Skin of body (tissue), 2 donors: Measurements from ENCODE around the gene PAGE5. TPM values are rescaled to one million over a fixed set of nuclear protein-coding genes. Genes with fewer than 3 reads are reported as not detected.

ENCODE experiments used
- DNase-seq: peaks from one replicate; lab custom pipeline; 2025; lab: John Stamatoyannopoulos, UW
- total RNA-seq: library from RNA; depleted of rRNA; stranded (reverse); fragments of >200 nt; gene quantifications from one replicate; pipeline ENCODE4 v1.2.3, GENCODE V29; 2014

The PAGE5 gene, protein sequence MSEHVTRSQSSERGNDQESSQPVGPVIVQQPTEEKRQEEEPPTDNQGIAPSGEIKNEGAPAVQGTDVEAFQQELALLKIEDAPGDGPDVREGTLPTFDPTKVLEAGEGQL
- total RNA-seq: not detected

DNA sequence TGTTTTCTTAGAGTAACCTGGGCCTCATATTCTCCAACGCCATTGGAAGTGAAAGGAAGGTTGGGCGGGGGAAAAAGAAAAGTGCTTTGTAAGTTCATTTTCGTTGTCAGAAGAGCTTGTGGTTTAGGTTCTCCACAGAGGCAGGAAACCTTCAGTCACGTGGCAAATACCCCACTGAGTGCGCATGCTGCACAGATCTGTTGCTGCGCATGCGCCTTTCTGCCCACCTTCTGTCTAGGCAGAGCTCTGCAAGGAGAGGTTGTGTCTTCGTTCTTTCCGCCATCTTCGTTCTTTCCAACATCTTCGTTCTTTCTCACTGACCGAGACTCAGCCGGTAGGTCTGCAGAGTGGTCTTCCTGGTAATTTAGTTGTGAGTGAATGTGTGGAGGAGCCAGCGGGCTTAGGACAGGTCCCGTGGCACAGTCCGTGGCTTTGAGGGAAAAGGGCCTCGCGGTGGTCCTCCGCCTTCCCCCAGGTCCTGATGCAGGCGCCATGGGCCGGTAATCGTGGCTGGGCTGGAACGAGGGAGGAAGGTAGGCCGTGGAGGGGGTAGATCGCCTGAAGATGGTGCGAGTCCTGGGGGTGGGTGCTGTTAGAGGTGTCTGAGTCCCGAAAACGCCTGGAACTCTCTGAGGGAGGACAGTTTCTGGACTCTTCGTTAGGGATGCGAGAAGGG is at the start of gene PAGE5:
TSS of gene PAGE5 (plus strand) at position 228 of the 676 bp plus-strand sequence. CDS start 1,037 bp downstream, outside the sequence.
- no peak for DNase-seq

DNA sequence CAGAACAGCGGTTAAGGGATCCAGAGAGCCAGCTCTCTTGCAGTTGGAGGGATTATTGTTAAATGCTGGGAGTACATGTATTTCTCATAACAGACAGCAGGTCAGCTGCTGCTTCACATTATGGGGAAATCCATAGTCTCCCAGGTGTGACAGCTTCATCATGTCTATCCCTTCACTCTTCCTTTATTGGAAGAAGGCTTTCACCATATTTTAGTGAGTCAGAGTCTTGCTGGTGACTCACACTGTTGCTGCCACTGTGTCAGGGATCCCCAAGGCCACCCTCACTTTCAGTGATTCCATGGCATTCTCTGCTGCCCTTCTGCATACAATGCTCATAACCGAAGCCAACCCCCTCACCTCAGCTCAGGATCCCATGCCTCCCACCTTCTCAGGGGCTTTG is 32.9 kb upstream of the PAGE5 start:
- DNase-seq: no peak

DNA sequence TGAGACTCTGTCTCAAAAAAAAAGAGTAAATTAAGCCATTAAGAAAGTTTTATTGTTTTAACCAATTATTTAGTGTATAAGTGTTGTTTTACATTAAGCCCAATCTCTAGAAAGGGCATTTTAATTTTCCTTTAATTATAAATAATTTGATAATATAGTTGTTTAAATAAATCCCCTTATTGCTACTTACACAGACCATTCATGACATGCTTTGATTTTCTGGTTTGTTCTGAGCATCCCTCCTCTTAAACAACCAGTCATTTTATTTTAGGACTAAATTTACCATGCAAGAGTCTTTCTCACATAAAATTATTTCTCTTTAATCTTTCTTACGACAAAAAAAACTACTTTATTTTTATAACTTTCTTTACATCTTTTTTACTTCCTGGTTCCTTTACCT is 23.5 kb upstream of the PAGE5 start:
- no peak for DNase-seq

DNA sequence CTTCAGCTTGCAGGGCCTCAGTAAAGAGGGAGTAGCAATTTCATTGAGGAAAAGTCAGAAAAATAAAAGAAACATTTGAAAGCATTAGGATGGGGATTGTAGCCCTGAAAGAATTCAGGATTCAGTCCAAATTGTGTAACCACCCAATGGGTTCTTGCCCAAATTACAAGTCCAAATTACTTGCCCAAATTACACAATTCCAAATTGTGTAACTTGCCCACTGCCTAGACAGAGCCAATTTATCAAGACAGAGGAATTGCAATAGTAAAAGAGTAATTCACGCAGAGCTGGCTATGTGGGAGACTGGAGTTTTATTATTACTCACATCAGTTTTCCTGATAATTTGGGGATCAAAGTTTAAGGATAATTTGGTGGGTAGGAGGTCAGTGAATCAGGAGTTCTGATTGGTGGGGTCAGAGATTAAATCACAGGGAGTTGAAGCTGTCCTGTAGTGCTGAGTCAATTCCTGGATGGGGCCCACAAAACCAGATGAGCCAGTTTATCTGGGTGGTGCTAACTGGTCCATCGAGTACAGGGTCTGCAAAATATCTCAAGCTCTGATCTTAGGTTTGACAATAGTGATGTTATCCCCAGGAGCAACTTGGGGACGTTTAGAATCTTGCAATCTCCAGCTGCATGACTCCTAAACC is 18.1 kb upstream of the PAGE5 start:
- no peak for DNase-seq

DNA sequence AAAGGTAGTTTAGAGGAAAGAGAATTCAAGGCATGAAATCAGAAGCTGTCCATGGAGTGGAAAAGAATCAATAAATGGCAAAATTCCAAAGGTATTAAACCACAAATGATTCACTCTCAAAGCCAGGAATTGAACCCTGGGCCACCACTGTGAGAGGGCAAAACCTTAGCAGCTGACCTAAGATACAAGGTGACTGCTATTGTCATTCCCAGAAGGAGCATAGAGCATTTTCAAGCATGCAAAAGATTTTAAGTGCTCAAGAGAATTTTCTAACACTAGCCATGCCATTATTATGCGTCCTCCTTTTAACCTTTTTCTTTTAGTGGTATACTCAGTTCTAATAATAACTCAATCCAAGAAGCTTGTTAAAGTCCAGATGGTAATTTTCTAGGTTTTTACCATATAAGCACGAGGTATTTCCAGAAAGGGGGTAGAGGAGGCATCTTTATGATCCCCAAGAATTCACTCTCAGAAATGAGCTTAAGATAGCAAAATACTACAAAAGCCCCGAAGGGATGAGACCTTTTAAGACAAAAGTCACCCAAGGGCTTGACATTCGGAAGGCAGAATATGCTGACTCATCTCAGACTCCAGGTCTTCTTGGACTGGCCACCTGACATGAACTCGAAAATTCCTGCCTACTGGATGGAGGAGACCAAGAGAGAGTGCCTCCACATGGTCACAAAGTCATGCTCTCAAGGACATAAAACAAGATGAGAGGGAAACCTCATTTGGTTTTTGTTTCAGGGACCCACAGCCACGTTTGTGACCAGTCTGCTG is 13.8 kb upstream of the PAGE5 start:
- DNase-seq: no peak

DNA sequence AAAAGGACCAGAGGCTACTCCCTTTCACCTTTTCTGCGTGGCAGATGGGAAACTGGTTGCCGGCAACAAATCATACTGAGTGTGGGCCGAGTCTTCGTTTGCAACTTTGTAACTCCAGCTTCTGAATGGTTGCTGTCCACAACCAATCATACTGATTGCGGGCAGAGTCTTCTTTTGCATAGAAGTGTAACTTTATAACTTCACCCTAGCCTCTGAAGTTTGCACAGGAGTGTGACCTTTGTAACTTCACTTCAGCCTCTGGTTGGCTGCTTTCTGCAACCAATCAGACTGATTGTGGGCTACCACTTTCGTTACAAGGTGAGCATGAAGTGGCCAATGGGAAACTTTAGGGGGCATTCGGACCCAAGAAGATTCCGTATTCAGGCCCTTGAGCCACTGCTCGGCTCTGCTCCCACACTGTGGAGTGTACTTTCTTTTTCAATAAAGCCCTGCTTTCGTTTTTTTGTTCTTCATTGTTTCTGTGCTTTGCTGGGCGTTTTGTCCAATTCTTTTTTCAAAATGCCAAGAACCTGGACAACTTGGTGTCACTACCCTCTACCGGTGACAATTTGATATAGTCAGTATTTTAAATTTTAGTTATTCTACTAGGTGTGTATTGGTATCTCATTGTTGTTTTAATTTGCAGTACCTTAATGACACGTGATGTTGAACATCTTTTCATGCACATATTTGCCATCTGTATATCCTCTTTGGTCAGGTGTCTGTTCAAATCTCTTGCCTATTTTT is 9.0 kb upstream of the PAGE5 start:
- DNase-seq: no peak

DNA sequence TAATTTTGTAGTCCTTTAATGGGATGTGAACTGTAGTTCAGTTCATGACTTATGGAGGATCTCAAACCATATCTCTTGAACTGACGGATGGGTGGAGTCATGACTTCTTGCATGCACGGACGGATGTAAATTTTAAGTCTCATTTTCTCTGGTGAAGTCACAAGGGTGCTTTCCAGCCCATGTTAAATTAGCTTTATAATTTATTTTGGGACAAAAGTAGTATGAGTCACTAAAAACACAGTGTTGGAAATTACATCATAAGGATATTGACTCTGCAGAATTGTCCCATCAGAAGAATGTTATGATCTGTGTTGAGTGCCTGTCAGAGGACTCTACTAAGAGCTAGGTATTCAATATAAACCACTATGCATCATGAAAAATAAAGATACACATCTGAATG is 6.8 kb upstream of the PAGE5 start:
- no peak for DNase-seq

DNA sequence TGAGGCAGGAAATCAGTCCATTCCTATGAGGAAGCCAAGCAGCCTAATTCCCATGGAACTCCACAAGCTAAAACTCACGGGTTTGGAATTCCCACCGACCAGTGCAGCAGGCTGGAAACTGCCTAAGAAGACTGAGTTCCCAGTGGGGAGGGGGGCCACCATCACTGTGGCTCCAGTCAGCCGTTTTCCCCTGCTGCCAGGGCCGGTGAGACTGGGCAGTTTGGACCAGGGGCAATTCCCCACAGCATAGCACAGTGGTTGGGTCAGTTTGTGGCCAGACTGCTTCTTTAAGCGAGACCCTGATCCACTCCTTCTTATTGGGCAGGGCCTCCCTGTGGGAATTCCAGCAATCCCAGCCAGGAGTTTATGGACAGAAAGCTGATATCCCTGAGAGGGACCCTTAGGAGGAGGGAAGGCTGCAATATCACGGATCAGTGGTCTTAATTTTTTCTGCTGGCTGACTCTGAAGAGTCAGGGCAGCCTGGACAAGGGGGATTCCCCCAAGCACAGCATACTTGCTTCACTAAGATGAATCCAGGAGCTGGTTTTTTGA is 20.7 kb downstream of the PAGE5 start:
- DNase-seq: no peak

DNA sequence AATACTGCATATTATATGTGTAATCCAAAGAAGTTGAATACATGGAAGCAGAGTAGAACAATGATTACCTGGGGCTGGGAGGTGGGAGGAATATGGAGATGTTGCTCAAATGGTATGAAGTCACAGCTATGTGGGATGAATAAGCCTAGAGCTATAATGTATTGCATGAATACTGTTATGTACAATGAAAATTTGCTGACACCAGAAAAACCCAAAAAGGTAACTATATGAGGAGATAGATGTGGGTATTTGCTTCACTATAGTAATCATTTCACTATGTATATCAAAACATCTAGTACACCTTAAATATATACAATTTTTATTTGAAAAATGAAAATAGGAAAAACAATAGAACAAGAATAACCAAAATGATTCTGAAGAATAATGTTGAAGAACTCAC is 33.4 kb downstream of the PAGE5 start:
- DNase-seq: no peak

DNA sequence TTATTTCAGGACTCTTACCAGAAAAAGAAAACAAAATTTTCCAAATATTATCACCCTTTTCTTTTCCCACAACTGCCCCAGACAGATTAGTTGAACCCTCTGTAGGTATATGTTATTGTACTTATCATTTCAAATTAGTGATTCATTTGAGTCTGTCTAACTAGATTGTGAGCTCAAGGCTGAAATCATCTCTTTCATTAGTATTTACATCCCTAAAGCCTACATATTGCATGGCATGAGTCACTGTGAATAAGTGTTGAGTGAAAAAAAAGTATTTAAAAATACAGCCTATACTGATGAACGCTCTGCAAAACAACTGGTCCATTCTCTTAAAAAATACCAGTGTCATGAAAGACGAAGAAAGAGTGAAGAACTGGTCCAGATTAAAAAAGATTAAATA is 40.7 kb downstream of the PAGE5 start:
- no peak for DNase-seq

DNA sequence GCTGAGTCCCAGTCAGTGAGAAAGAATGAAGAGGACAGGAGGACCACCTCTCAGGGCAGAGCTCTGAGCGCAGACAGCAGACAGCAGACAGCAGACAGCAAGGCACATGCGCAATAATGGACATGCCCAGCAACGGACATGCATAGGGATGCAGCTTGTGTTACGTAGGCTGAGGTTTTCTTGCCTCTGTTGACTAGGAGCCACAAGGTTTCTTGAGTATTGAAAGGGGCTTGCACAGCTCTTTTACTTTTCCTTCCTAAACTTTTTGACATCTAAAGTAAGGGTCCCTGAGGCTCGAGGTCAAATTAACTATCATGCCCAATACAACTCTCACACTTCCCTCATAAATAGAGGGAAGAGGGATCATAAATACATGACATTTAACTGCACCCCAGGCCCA is 44.7 kb downstream of the PAGE5 start, which contains the start of gene PAGE3:
TSS of gene PAGE3 (minus strand) at position 101 of the 400 bp plus-strand sequence. CDS start 1,013 bp downstream, outside the sequence.
- DNase-seq: no peak

Other genes starting within 250 kb of the PAGE5 start
- gene PFKFB1, start 226.2 kb upstream of the PAGE5 start, total RNA-seq: 3.3 TPM
- gene APEX2, start 220.0 kb upstream of the PAGE5 start, total RNA-seq: 5.3 TPM
- gene ALAS2, start 189.4 kb upstream of the PAGE5 start, total RNA-seq: 164 TPM
- 0.49 TPM for gene PAGE2B, start 145.3 kb upstream of the PAGE5 start, total RNA-seq
- not detected for gene PAGE2, start 131.3 kb upstream of the PAGE5 start, total RNA-seq
- not detected for gene PAGE3, start 44.6 kb downstream of the PAGE5 start, total RNA-seq
- 35.3 TPM for gene MAGEH1, start 231.8 kb downstream of the PAGE5 start, total RNA-seq